Osteoblast (primary cell): ENCODE results near the gene DPP9. TPM values are rescaled to one million over a fixed set of nuclear protein-coding genes. Genes with fewer than 3 reads are reported as not detected.

ENCODE experiments used
- DNase-seq: peaks from one replicate; pipeline ENCODE4 v3.0.0; 2011; ENCODE audit warnings: low spot score, mixed read lengths; ENCODE audit not compliant: insufficient read length; ENCODE audit errors: missing footprints
- H2AFZ ChIP-seq: 2 replicates; pipeline ENCODE4 v1.6.0; 2011; ENCODE audit warnings: mild to moderate bottlenecking, low read length
- H3K27ac ChIP-seq: 2 replicates; pipeline ENCODE4 v1.5.1; 2011; ENCODE audit warnings: mild to moderate bottlenecking, low read depth, low read length, moderate library complexity
- H3K27me3 ChIP-seq: 2 replicates; pipeline ENCODE4 v1.6.0; 2012; ENCODE audit warnings: mild to moderate bottlenecking, control low read depth, inconsistent platforms, low read length, moderate library complexity; ENCODE audit not compliant: insufficient read depth
- H3K36me3 ChIP-seq: 2 replicates; pipeline ENCODE4 v1.5.1; 2011; ENCODE audit warnings: mild to moderate bottlenecking, low read length, control low read depth, moderate library complexity; ENCODE audit not compliant: insufficient read depth
- H3K4me1 ChIP-seq: 2 replicates; pipeline ENCODE4 v1.5.1; 2011; ENCODE audit warnings: mild to moderate bottlenecking, low read length, control low read depth, moderate library complexity; ENCODE audit not compliant: insufficient read depth
- H3K4me2 ChIP-seq: 2 replicates; pipeline ENCODE4 v1.6.0; 2011; ENCODE audit warnings: mild to moderate bottlenecking, low read length; ENCODE audit not compliant: insufficient read depth
- H3K4me3 ChIP-seq: fragments of 200-600 bp; sonication (generic); 3 replicates; pipeline ENCODE4 v1.5.1; 2012; ENCODE audit warnings: mild to moderate bottlenecking, low read length, inconsistent platforms; ENCODE audit not compliant: insufficient read depth
- H3K79me2 ChIP-seq: 2 replicates; pipeline ENCODE4 v1.6.0; 2012; ENCODE audit warnings: mild to moderate bottlenecking, low read length, control low read depth, inconsistent platforms; ENCODE audit not compliant: insufficient read depth
- H3K9me3 ChIP-seq: 2 replicates; pipeline ENCODE4 v1.5.1; 2011; ENCODE audit warnings: low read depth, low read length, control low read depth
- H4K20me1 ChIP-seq: 2 replicates; pipeline ENCODE4 v1.6.0; 2012; ENCODE audit warnings: mild to moderate bottlenecking, low read length, control low read depth; ENCODE audit not compliant: insufficient read depth
- CTCF ChIP-seq: IDR thresholded peaks from 2 replicates; pipeline ENCODE4 v1.5.1; 2011; ENCODE audit warnings: mild to moderate bottlenecking, low read depth, low read length, moderate library complexity; ENCODE audit errors: extremely low read depth
- total RNA-seq: library from RNA; depleted of rRNA; stranded (reverse); fragments of >200 nt; gene quantifications from 2 replicates; pipeline ENCODE4 v1.2.3, GENCODE V29; 2012

Gene DPP9
- total RNA-seq, 1 donor, result 30.4 TPM

GRCh38 chr19:4721196-4721595, 2.4 kb downstream of the DPP9 start:
- Histone ChIP-seq H3K4me1 (peaks cover 39% of the 10 kb centered on the region), H3K27me3 (no peaks in the 10 kb centered on the region), H3K4me2 (peak overlapping the region; percentile 85), H3K79me2 (peaks cover 47% of the 10 kb centered on the region), H3K9me3 (no peaks in the 10 kb centered on the region), H3K4me3 (peak overlapping the region; percentile 28), H4K20me1 (peaks cover 5% of the 10 kb centered on the region), H3K36me3 (peaks cover 36% of the 10 kb centered on the region), H3K27ac (no peak overlapping the region), H2AFZ (no peak overlapping the region)
- TF ChIP-seq CTCF, result no peak
- peak; percentile 26 for DNase-seq

- Histone ChIP-seq H4K20me1 (peaks cover 5% of the 10 kb centered on the region), H3K4me2 (no peak overlapping the region), H3K27ac (no peak overlapping the region), H2AFZ (no peak overlapping the region), H3K79me2 (peaks cover 54% of the 10 kb centered on the region), H3K36me3 (peaks cover 45% of the 10 kb centered on the region), H3K27me3 (no peaks in the 10 kb centered on the region), H3K9me3 (no peaks in the 10 kb centered on the region), H3K4me1 (peaks cover 39% of the 10 kb centered on the region), H3K4me3 (no peak overlapping the region)
- peak; percentile 60 for DNase-seq
- no peak for TF ChIP-seq CTCF
Observed at GRCh38 chr19:4720037-4720700, 3.5 kb downstream of the DPP9 start.

- H4K20me1 ChIP-seq, result peaks cover 5% of the 10 kb centered on the region
- no peak overlapping the region for H3K27ac ChIP-seq
- no peak overlapping the region for H3K4me3 ChIP-seq
- no peak overlapping the region for H2AFZ ChIP-seq
- no peaks in the 10 kb centered on the region for H3K27me3 ChIP-seq
- H3K36me3 ChIP-seq, result peaks cover 49% of the 10 kb centered on the region
- H3K4me2 ChIP-seq, result no peak overlapping the region
- no peak for TF ChIP-seq CTCF
- peaks cover 58% of the 10 kb centered on the region for H3K79me2 ChIP-seq
- H3K9me3 ChIP-seq, result no peaks in the 10 kb centered on the region
- H3K4me1 ChIP-seq, result peaks cover 41% of the 10 kb centered on the region
- no peak for DNase-seq
Observed at GRCh38 chr19:4719499-4719866, 4.2 kb downstream of the DPP9 start.

- Histone ChIP-seq H3K27ac (peak overlapping the region; percentile 78), H3K4me1 (peaks cover 54% of the 10 kb centered on the region), H4K20me1 (peaks cover 5% of the 10 kb centered on the region), H3K27me3 (no peaks in the 10 kb centered on the region), H3K4me3 (no peak overlapping the region), H3K4me2 (peak overlapping the region; percentile 54), H3K36me3 (peaks cover 57% of the 10 kb centered on the region), H2AFZ (no peak overlapping the region), H3K9me3 (no peaks in the 10 kb centered on the region), H3K79me2 (peaks cover 57% of the 10 kb centered on the region)
- DNase-seq, result peak; percentile 80
- no peak for TF ChIP-seq CTCF
Observed at GRCh38 chr19:4717966-4718701, 5.5 kb downstream of the DPP9 start.
